ENCODE data around the gene MAB21L2. TPM values are rescaled to one million over a fixed set of nuclear protein-coding genes. Genes with fewer than 3 reads are reported as not detected.
A peak's percentile ranks its signal among the peaks of the same experiment; 100 is the strongest.

The MAB21L2 gene
- total RNA-seq, 1 donor from 2014 or later = 38.3 TPM

- no peak for DNase-seq (ENCODE audit: low spot score)
- H3K9me3 ChIP-seq (ENCODE audit: low read depth) = no peaks in the 10 kb centered on the region
- H3K27me3 Mint-ChIP-seq (ENCODE audit: insufficient read depth, low read depth) = peaks cover 4% of the 10 kb centered on the region
- no peak overlapping the region for H3K9ac ChIP-seq
- H3K4me3 Mint-ChIP-seq = no peak overlapping the region
- peaks cover 45% of the 10 kb centered on the region for H3K79me2 ChIP-seq (ENCODE audit: low read depth)
- no peak overlapping the region for H3K27ac ChIP-seq
- peaks cover 20% of the 10 kb centered on the region for H3F3A ChIP-seq (ENCODE audit: low read depth)
- H3K27ac Mint-ChIP-seq = no peak overlapping the region
- H3K36me3 ChIP-seq = no peaks in the 10 kb centered on the region
- H3K4me1 Mint-ChIP-seq = peaks cover 29% of the 10 kb centered on the region
- no peaks in the 10 kb centered on the region for H3K36me3 Mint-ChIP-seq
- no peak overlapping the region for H3K4me3 ChIP-seq
- H2AFZ ChIP-seq (replicated peaks) = no peak overlapping the region
- H4K20me1 ChIP-seq (ENCODE audit: low read depth) = peaks cover 4% of the 10 kb centered on the region
- no peaks in the 10 kb centered on the region for H3K9me3 Mint-ChIP-seq
- H3K4me1 ChIP-seq = peaks cover 35% of the 10 kb centered on the region
- H3K27me3 ChIP-seq = no peaks in the 10 kb centered on the region
- no peak overlapping the region for H3K4me2 ChIP-seq
- TF ChIP-seq CTCF (IDR thresholded peaks at IDR 0.05) (no peak), EZH2 (IDR thresholded peaks at IDR 0.05) (no peak), EZH2phosphoT487 (IDR thresholded peaks at IDR 0.05) (no peak)
These were observed 7.3 kb upstream of the MAB21L2 start for GRCh38 chr4:150574678-150575077.

GRCh38 chr4:150577796-150578195 is 4.2 kb upstream of the MAB21L2 start:
- Histone ChIP-seq H3K4me2 (peak overlapping the region; percentile 98), H2AFZ (replicated peaks) (no peak overlapping the region), H3K27ac (no peak overlapping the region), H3K9ac (no peak overlapping the region), H3K79me2 (ENCODE audit: low read depth) (peaks cover 69% of the 10 kb centered on the region), H3K9me3 (ENCODE audit: low read depth) (no peaks in the 10 kb centered on the region), H3K4me1 (peaks cover 44% of the 10 kb centered on the region), H3K4me3 (peak overlapping the region; percentile 75), H3K27me3 (peaks cover 22% of the 10 kb centered on the region), H3F3A (ENCODE audit: low read depth) (peaks cover 50% of the 10 kb centered on the region), H3K36me3 (no peaks in the 10 kb centered on the region), H4K20me1 (ENCODE audit: low read depth) (peaks cover 3% of the 10 kb centered on the region)
- DNase-seq (ENCODE audit: low spot score) = no peak
- H3K4me3 Mint-ChIP-seq = peak overlapping the region; percentile 62
- H3K36me3 Mint-ChIP-seq = no peaks in the 10 kb centered on the region
- H3K4me1 Mint-ChIP-seq = peaks cover 46% of the 10 kb centered on the region
- no peak overlapping the region for H3K27ac Mint-ChIP-seq
- no peaks in the 10 kb centered on the region for H3K9me3 Mint-ChIP-seq
- peaks cover 27% of the 10 kb centered on the region for H3K27me3 Mint-ChIP-seq (ENCODE audit: insufficient read depth, low read depth)
- no peak for TF ChIP-seq EZH2phosphoT487 (IDR thresholded peaks at IDR 0.05)
- no peak for TF ChIP-seq CTCF (IDR thresholded peaks at IDR 0.05)
- no peak for TF ChIP-seq EZH2 (IDR thresholded peaks at IDR 0.05)

GRCh38 chr4:150578745-150579501 is 3.0 kb upstream of the MAB21L2 start:
- TF ChIP-seq CTCF (IDR thresholded peaks at IDR 0.05) (no peak), EZH2phosphoT487 (IDR thresholded peaks at IDR 0.05) (no peak), EZH2 (IDR thresholded peaks at IDR 0.05) (no peak)
- H2AFZ ChIP-seq (replicated peaks) = peak overlapping the region; percentile 45
- Mint-ChIP-seq H3K4me1 (peaks cover 46% of the 10 kb centered on the region), H3K27me3 (ENCODE audit: insufficient read depth, low read depth) (peaks cover 38% of the 10 kb centered on the region), H3K36me3 (no peaks in the 10 kb centered on the region), H3K27ac (peak overlapping the region; percentile 58), H3K9me3 (no peaks in the 10 kb centered on the region), H3K4me3 (peak overlapping the region; percentile 91)
- H3K4me1 ChIP-seq = peaks cover 34% of the 10 kb centered on the region
- no peak overlapping the region for H3K9ac ChIP-seq
- peak overlapping the region; percentile 98 for H3K4me2 ChIP-seq
- H4K20me1 ChIP-seq (ENCODE audit: low read depth) = peaks cover 11% of the 10 kb centered on the region
- H3F3A ChIP-seq (ENCODE audit: low read depth) = peaks cover 61% of the 10 kb centered on the region
- H3K27ac ChIP-seq = peak overlapping the region; percentile 77
- no peaks in the 10 kb centered on the region for H3K36me3 ChIP-seq
- peaks cover 80% of the 10 kb centered on the region for H3K79me2 ChIP-seq (ENCODE audit: low read depth)
- H3K27me3 ChIP-seq = peaks cover 33% of the 10 kb centered on the region
- no peaks in the 10 kb centered on the region for H3K9me3 ChIP-seq (ENCODE audit: low read depth)
- DNase-seq (ENCODE audit: low spot score) = peak; percentile 74
- peak overlapping the region; percentile 75 for H3K4me3 ChIP-seq
